H1 (cell line): Measurements from ENCODE around the gene RFFL. TPM values are rescaled to one million over a fixed set of nuclear protein-coding genes. Genes with fewer than 3 reads are reported as not detected.

ENCODE experiments used
- CTCF ChIA-PET: fragments of 300-600 bp; sonication (Branson Sonifier 250); formaldehyde crosslinking; loops from one replicate; lab custom pipeline; 2021; ENCODE audit not compliant: partially characterized antibody; lab: Charles Lee
- POLR2A ChIA-PET: fragments of 300-600 bp; sonication (Branson Sonifier 250); formaldehyde crosslinking; loops from one replicate; lab custom pipeline; 2021; ENCODE audit warnings: inconsistent platforms; ENCODE audit not compliant: partially characterized antibody; lab: Charles Lee
- DNase-seq, 2 experiments: peaks; one replicate each; pipeline versions ENCODE4 v3.0.0 to v3.0.0-alpha.2; 2010 to 2022; ENCODE audit warnings: low spot score in 2 of 2, low read depth in 1 of 2, mixed read lengths in 1 of 2
- FAIRE-seq: peaks from 2 replicates; lab custom pipeline; 2011; peaks lifted over from hg19 to GRCh38; lab: Jason Lieb, UNC
- H2AFZ ChIP-seq: 2 replicates; pipeline ENCODE4 v1.8.1; 2012; ENCODE audit warnings: low read length, inconsistent platforms
- H2AK5ac ChIP-seq: 2 replicates; pipeline ENCODE4 v1.6.1; 2013; ENCODE audit warnings: low read depth, low read length
- H2BK120ac ChIP-seq: replicated peaks from 2 replicates; pipeline ENCODE3; 2013; ENCODE audit warnings: low read depth, low read length, inconsistent platforms
- H2BK12ac ChIP-seq: 2 replicates; pipeline ENCODE4 v1.6.1; 2013; ENCODE audit warnings: low read depth, low read length
- H2BK15ac ChIP-seq: 2 replicates; pipeline ENCODE4 v1.6.1; 2013; ENCODE audit warnings: low read length
- H2BK20ac ChIP-seq: 2 replicates; pipeline ENCODE4 v1.6.1; 2013; ENCODE audit warnings: low read length
- H2BK5ac ChIP-seq: 2 replicates; pipeline ENCODE4 v1.6.1; 2013; ENCODE audit warnings: low read depth, low read length
- H3K14ac ChIP-seq: 2 replicates; pipeline ENCODE4 v1.6.1; 2013; ENCODE audit warnings: inconsistent platforms; ENCODE audit not compliant: insufficient read length
- H3K18ac ChIP-seq: 2 replicates; pipeline ENCODE4 v1.6.1; 2013; ENCODE audit warnings: low read length; ENCODE audit errors: extremely low read depth
- H3K23ac ChIP-seq: 2 replicates; pipeline ENCODE4 v1.6.1; 2013; ENCODE audit warnings: inconsistent platforms; ENCODE audit not compliant: insufficient read length
- H3K23me2 ChIP-seq: 2 replicates; pipeline ENCODE4 v1.6.1; 2013; ENCODE audit warnings: low read depth, low read length
- H3K27ac ChIP-seq: 2 replicates; pipeline ENCODE4 v1.6.1; 2011; ENCODE audit warnings: low read depth, low read length, inconsistent platforms
- H3K27me3 ChIP-seq, 4 experiments: replicated peaks in 1 of 4; 1 replicate in 1 of 4; 2 replicates in 3 of 4; pipeline versions ENCODE4 v1.6.1 to v1.8.1; 2011 to 2013; ENCODE audit warnings: low read length in 3 of 4, mild to moderate bottlenecking in 3 of 4, inconsistent platforms in 2 of 4, mixed read lengths in 2 of 4, moderate library complexity in 1 of 4; ENCODE audit not compliant: control insufficient read depth in 3 of 4, insufficient read depth in 3 of 4; ENCODE audit errors: extremely low read depth in 1 of 4
- H3K36me3 ChIP-seq, 4 experiments: 2 replicates each; pipeline versions ENCODE4 v1.6.1 to v1.8.1; 2011 to 2013; ENCODE audit warnings: mild to moderate bottlenecking in 4 of 4, low read length in 3 of 4, moderate library complexity in 2 of 4, control low read depth in 1 of 4, inconsistent platforms in 1 of 4; ENCODE audit not compliant: insufficient read depth in 4 of 4, control insufficient read depth in 2 of 4
- H3K4ac ChIP-seq: replicated peaks from 2 replicates; pipeline ENCODE3; 2013; ENCODE audit warnings: low read length, low read depth, mixed read lengths, inconsistent platforms; ENCODE audit not compliant: insufficient read length
- H3K4me1 ChIP-seq, 4 experiments: replicated peaks in 1 of 4; 1 replicate in 1 of 4; 2 replicates in 3 of 4; pipeline versions ENCODE4 v1.6.1 to v1.8.1; 2011 to 2013; ENCODE audit warnings: low read length in 3 of 4, inconsistent platforms in 2 of 4, mixed read lengths in 1 of 4; ENCODE audit not compliant: insufficient read depth in 4 of 4, control insufficient read depth in 3 of 4
- H3K4me2 ChIP-seq, 2 experiments: 2 replicates each; pipeline versions ENCODE4 v1.6.1 to v1.8.1; 2011 to 2013; ENCODE audit warnings: low read depth in 2 of 2, low read length in 2 of 2, control low read depth in 1 of 2, inconsistent platforms in 1 of 2, mild to moderate bottlenecking in 1 of 2; ENCODE audit not compliant: insufficient read depth in 1 of 2
- H3K4me3 ChIP-seq, 4 experiments: fragments of 200-600, 300-600 bp in 1 of 4; sonication (generic), shearing (Covaris generic), sonication (Bioruptor Twin) in 1 of 4; 2 replicates each; pipeline versions ENCODE4 v1.5.1 to v1.8.1; 2011 to 2016; ENCODE audit warnings: low read length in 4 of 4, low read depth in 3 of 4, control low read depth in 2 of 4, inconsistent platforms in 2 of 4, mild to moderate bottlenecking in 2 of 4, mixed read lengths in 1 of 4, moderate library complexity in 1 of 4; ENCODE audit not compliant: insufficient read depth in 2 of 4; ENCODE audit errors: extremely low read depth in 1 of 4
- H3K56ac ChIP-seq: replicated peaks from 2 replicates; pipeline ENCODE3; 2013; ENCODE audit warnings: low read depth, mild to moderate bottlenecking, mixed read lengths, low read length, inconsistent platforms; ENCODE audit not compliant: insufficient read length
- H3K79me1 ChIP-seq: 2 replicates; pipeline ENCODE4 v1.6.1; 2013; ENCODE audit warnings: low read depth, low read length, control low read depth
- H3K79me2 ChIP-seq, 2 experiments: 2 replicates each; pipeline versions ENCODE4 v1.6.1 to v1.8.1; 2012 to 2013; ENCODE audit warnings: low read length in 2 of 2, mild to moderate bottlenecking in 2 of 2, inconsistent platforms in 1 of 2; ENCODE audit not compliant: insufficient read depth in 2 of 2, control insufficient read depth in 1 of 2
- H3K9ac ChIP-seq, 4 experiments: replicated peaks in 1 of 4; 1 replicate in 1 of 4; 2 replicates in 3 of 4; pipeline versions ENCODE4 v1.6.1 to v1.8.1; 2011 to 2013; ENCODE audit warnings: low read depth in 3 of 4, low read length in 3 of 4, control low read depth in 2 of 4, mild to moderate bottlenecking in 2 of 4, moderate library complexity in 2 of 4, inconsistent platforms in 1 of 4; ENCODE audit errors: extremely low read depth in 1 of 4
- H3K9me3 ChIP-seq, 2 experiments: 2 replicates each; pipeline versions ENCODE4 v1.6.1 to v1.8.1; 2012 to 2013; ENCODE audit warnings: mild to moderate bottlenecking in 2 of 2, moderate library complexity in 2 of 2, control low read depth in 1 of 2, inconsistent platforms in 1 of 2, low read depth in 1 of 2, low read length in 1 of 2, mixed read lengths in 1 of 2; ENCODE audit not compliant: insufficient read depth in 2 of 2
- H4K20me1 ChIP-seq, 2 experiments: replicated peaks in 1 of 2; 2 replicates each; pipeline versions ENCODE3 to v1.8.1; 2011 to 2013; ENCODE audit warnings: inconsistent platforms in 2 of 2, low read length in 2 of 2, mild to moderate bottlenecking in 1 of 2; ENCODE audit not compliant: insufficient read depth in 2 of 2, control insufficient read depth in 1 of 2
- H4K5ac ChIP-seq: 2 replicates; pipeline ENCODE4 v1.6.1; 2013; ENCODE audit warnings: low read length, low read depth, mixed read lengths, inconsistent platforms; ENCODE audit not compliant: insufficient read length
- H4K8ac ChIP-seq: 2 replicates; pipeline ENCODE4 v1.8.0; 2013; ENCODE audit warnings: mild to moderate bottlenecking, moderate library complexity, low read length, inconsistent platforms; ENCODE audit not compliant: insufficient read depth; ENCODE audit errors: extremely low read depth
- H4K91ac ChIP-seq: replicated peaks from 2 replicates; pipeline ENCODE3; 2013; ENCODE audit warnings: low read length, mixed read lengths, inconsistent platforms; ENCODE audit not compliant: insufficient read length
- CBX8 ChIP-seq: fragments of 300-800, 300-1000 bp; sonication (generic); IDR thresholded peaks from 2 replicates; pipeline ENCODE4 v1.7.1; 2016; ENCODE audit warnings: low read depth, low read length, borderline replicate concordance
- CHD1 ChIP-seq: IDR thresholded peaks from 2 replicates; pipeline ENCODE4 v1.6.1; 2012; ENCODE audit warnings: low read depth, low read length, improper control_type of control experiment
- GTF2F1 ChIP-seq: IDR thresholded peaks from 2 replicates; pipeline ENCODE4 v1.6.1; 2012; ENCODE audit warnings: low read depth, low read length, improper control_type of control experiment, borderline replicate concordance
- MAX ChIP-seq: IDR thresholded peaks from 2 replicates; pipeline ENCODE4 v1.6.1; 2012; ENCODE audit warnings: inconsistent platforms
- NRF1 ChIP-seq: IDR thresholded peaks from 2 replicates; pipeline ENCODE4 v1.6.1; 2011; ENCODE audit warnings: mild to moderate bottlenecking, low read depth, low read length, improper control_type of control experiment
- POU5F1 ChIP-seq: IDR thresholded peaks from 2 replicates; pipeline ENCODE4 v1.6.1; 2011; ENCODE audit warnings: low read depth, mild to moderate bottlenecking, low read length, moderate library complexity
- RNF2 ChIP-seq: fragments of 200-900, 300-1000 bp; sonication (generic); IDR thresholded peaks from 2 replicates; pipeline ENCODE4 v1.7.1; 2016; ENCODE audit warnings: borderline replicate concordance, low read depth, mild to moderate bottlenecking, antibody characterized with exemption, low read length; ENCODE audit not compliant: poor library complexity, severe bottlenecking; ENCODE audit errors: missing control alignments
- RXRA ChIP-seq: IDR thresholded peaks from 2 replicates; pipeline ENCODE4 v1.6.1; 2011; ENCODE audit warnings: low read depth, mild to moderate bottlenecking, low read length, moderate library complexity; ENCODE audit not compliant: insufficient read depth
- SRF ChIP-seq: IDR thresholded peaks from 2 replicates; pipeline ENCODE4 v1.6.1; 2011; ENCODE audit warnings: mild to moderate bottlenecking, low read depth, low read length, moderate library complexity
- SUZ12 ChIP-seq: fragments of 200-600 bp; sonication (generic); IDR thresholded peaks from 2 replicates; pipeline ENCODE4 v1.6.1; 2012; ENCODE audit warnings: mild to moderate bottlenecking, inconsistent platforms, low read length, moderate library complexity, mixed read lengths
- TAF1 ChIP-seq: IDR thresholded peaks from 2 replicates; pipeline ENCODE4 v1.6.1; 2011; ENCODE audit warnings: mild to moderate bottlenecking, low read depth, low read length
- WGBS, 2 experiments: shearing (Covaris generic) in 1 of 2; methylation state at CpG; one replicate each; pipeline versions ENCODE4 v1.1.6 to v1.1.7; 2013 to 2015; ENCODE audit warnings: low lambda C conversion rate in 2 of 2, mixed read lengths in 2 of 2, inconsistent platforms in 1 of 2, low coverage in 1 of 2, missing lambda C conversion rate in 1 of 2; ENCODE audit not compliant: insufficient replicate concordance in 2 of 2, insufficient coverage in 1 of 2, insufficient read length in 1 of 2; ENCODE audit errors: extremely low coverage in 1 of 2, missing lambda C conversion rate in 1 of 2; 5-methylcytosine and 5-hydroxymethylcytosine counted together
- polyA plus RNA-seq, 7 experiments: library from polyadenylated mRNA; depleted of rRNA in 3 of 7; stranded (reverse) in 5 of 7; unstranded in 2 of 7; fragments of >200 nt in 5 of 7; fragments of 200-250 nt in 2 of 7; gene quantifications; 1 replicate in 5 of 7; 2 replicates in 1 of 7; 4 replicates in 1 of 7; pipeline versions ENCODE4 v1.2.1 to v1.2.3, GENCODE V29; 2011 to 2013; ENCODE audit warnings: missing spikeins in 2 of 7, mixed read lengths in 2 of 7
- total RNA-seq: library from RNA; stranded (reverse); fragmentation: NEBNext Ultra II Directional; extraction: Animal tissue kit (Norgen Biotek cat#: 25700); gene quantifications from 2 replicates; pipeline ENCODE4 v1.2.1, GENCODE V29; 2021

RFFL gene
- total and polyA plus RNA-seq, 2 of the 8 experiments (the other 6 are each of a cell fraction or from before 2014, with no cell fraction given) = 14.0 to 24.5 TPM

DNA sequence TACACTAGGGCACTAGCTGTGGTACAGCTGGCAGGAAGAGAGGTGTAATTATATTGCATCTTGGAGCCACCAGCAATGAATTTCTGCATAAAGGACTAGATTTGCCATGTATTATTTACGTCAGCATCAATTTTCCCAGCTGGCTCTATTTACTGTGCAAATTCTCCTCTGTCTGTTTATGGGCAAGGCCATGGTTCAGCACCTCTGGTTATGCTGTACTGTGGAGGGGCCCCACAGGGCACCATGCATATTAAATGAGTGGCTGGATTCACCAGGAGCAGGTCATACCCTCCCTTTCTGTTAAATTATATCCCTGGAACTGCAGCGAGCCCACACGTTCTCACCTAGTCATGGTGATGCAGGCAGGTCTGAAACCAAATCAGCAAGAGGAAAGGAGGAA is 36.4 kb upstream of the RFFL start:
- Histone ChIP-seq H3K4me1 (peaks cover 0 to 2% (median 0%) of the 10 kb centered on the region in 4 experiments; a peak in 1 of 7 replicates), H2BK120ac (no peak overlapping the region), H3K4me2 (no peak overlapping the region), H3K4ac (no peak overlapping the region), H3K4me3 (no peak overlapping the region), H2AFZ (no peak overlapping the region), H2AK5ac (no peak overlapping the region), H3K23ac (no peak overlapping the region), H4K5ac (no peak overlapping the region), H3K9me3 (no peaks in the 10 kb centered on the region), H3K27ac (no peak overlapping the region), H3K9ac (no peak overlapping the region), H3K36me3 (peaks cover 0 to 5% (median 4%) of the 10 kb centered on the region in 4 experiments; a peak in 4 of 8 replicates), H3K79me1 (no peaks in the 10 kb centered on the region), H2BK5ac (no peak overlapping the region), H3K79me2 (no peaks in the 10 kb centered on the region), H3K23me2 (no peaks in the 10 kb centered on the region), H4K20me1 (no peaks in the 10 kb centered on the region), H2BK12ac (no peak overlapping the region), H2BK20ac (no peak overlapping the region), H4K91ac (no peak overlapping the region), H3K14ac (no peak overlapping the region), H3K27me3 (no peaks in the 10 kb centered on the region), H3K56ac (no peak overlapping the region), H2BK15ac (no peak overlapping the region), H4K8ac (no peak overlapping the region), H3K18ac (no peak overlapping the region)
- FAIRE-seq (no peak), DNase-seq (no peak)
- TF ChIP-seq MAX (no peak), SUZ12 (no peak), RXRA (no peak), NRF1 (no peak), GTF2F1 (no peak), TAF1 (no peak), CHD1 (no peak), CBX8 (no peak), RNF2 (no peak), POU5F1 (no peak), SRF (no peak)
- WGBS, 2 experiments = 91% methylated on average over 3 of the region's 3 CpGs; no CpG with 5 or more reads in 1 of the 2 experiments
- ChIA-PET CTCF (interaction anchor here (1.0 to 1.6 kb wide), 3 partner anchors 11 to 116 kb away, joined by 3 to 5 read pairs (median 3); no protein-coding TSS in a partner anchor), POLR2A (interaction anchor here (0.9 kb wide), 1 partner anchor 11 kb away, joined by 3 read pairs; no protein-coding TSS in a partner anchor)
